Activated T-helper 1 cell treated with Interleukin-2 at 50 U/mL for 16 hours (primary cell): ENCODE results near the gene LCP2.

Experiments used
- DNase-seq: peaks from one replicate; pipeline ENCODE4 v3.0.0-alpha.2; 2020; ENCODE audit warnings: low read depth

Gene LCP2

GRCh38 chr5:170315154-170315553 is 17.6 kb upstream of the LCP2 start:
- no peak for DNase-seq

GRCh38 chr5:170314541-170315095 is 17.0 kb upstream of the LCP2 start:
- no peak for DNase-seq

- no peak for DNase-seq
Observed at GRCh38 chr5:170313816-170314215, 16.2 kb upstream of the LCP2 start.

GRCh38 chr5:170313344-170313743 is 15.8 kb upstream of the LCP2 start:
- no peak for DNase-seq

GRCh38 chr5:170312666-170313065 is 15.1 kb upstream of the LCP2 start:
- DNase-seq = peak; percentile 30

- DNase-seq = no peak
Observed at GRCh38 chr5:170312301-170312595, 14.7 kb upstream of the LCP2 start.

GRCh38 chr5:170311511-170312300 is 14.1 kb upstream of the LCP2 start:
- DNase-seq = no peak

GRCh38 chr5:170310256-170310926 is 12.8 kb upstream of the LCP2 start:
- no peak for DNase-seq

GRCh38 chr5:170308686-170309085 is 11.1 kb upstream of the LCP2 start:
- DNase-seq = no peak

GRCh38 chr5:170307575-170308465 is 10.2 kb upstream of the LCP2 start:
- no peak for DNase-seq

- no peak for DNase-seq
Observed at GRCh38 chr5:170306381-170306831, 8.8 kb upstream of the LCP2 start.

GRCh38 chr5:170305646-170306025 is 8.1 kb upstream of the LCP2 start:
- DNase-seq = no peak

GRCh38 chr5:170305016-170305645 is 7.6 kb upstream of the LCP2 start:
- DNase-seq = no peak

- DNase-seq = no peak
Observed at GRCh38 chr5:170303549-170303948, 6.0 kb upstream of the LCP2 start.

- peak; percentile 47 for DNase-seq
Observed at GRCh38 chr5:170302653-170303501, 5.3 kb upstream of the LCP2 start.

GRCh38 chr5:170301981-170302652 is 4.5 kb upstream of the LCP2 start:
- no peak for DNase-seq

GRCh38 chr5:170301149-170301548 is 3.6 kb upstream of the LCP2 start:
- DNase-seq = no peak

- no peak for DNase-seq
Observed at GRCh38 chr5:170300361-170301013, 2.9 kb upstream of the LCP2 start.

GRCh38 chr5:170296935-170297588 is 515 bp downstream of the LCP2 start:
- DNase-seq = no peak
